Type B pancreatic cell (in vitro differentiated cells): ENCODE results near the gene TRAF3IP1. TPM values are rescaled to one million over a fixed set of nuclear protein-coding genes. Genes with fewer than 3 reads are reported as not detected.
A peak's percentile ranks its signal among the peaks of the same experiment; 100 is the strongest.

Source experiments
- DNase-seq: peaks from one replicate; pipeline ENCODE4 v3.0.0; 2021; ENCODE audit warnings: mixed read lengths; ENCODE audit not compliant: unreplicated experiment; ENCODE audit errors: extremely low spot score
- H3K27ac Mint-ChIP-seq: 2 replicates; pipeline ENCODE4 v1.8.0; 2021; ENCODE audit warnings: mild to moderate bottlenecking, mixed read lengths
- H3K27me3 Mint-ChIP-seq: 2 replicates; pipeline ENCODE4 v1.8.0; 2021; ENCODE audit warnings: mixed read lengths
- H3K36me3 Mint-ChIP-seq: 2 replicates; pipeline ENCODE4 v1.8.0; 2021; ENCODE audit warnings: mixed read lengths
- H3K4me1 Mint-ChIP-seq: one replicate; pipeline ENCODE4 v1.8.0; 2021; ENCODE audit warnings: mixed read lengths; ENCODE audit not compliant: unreplicated experiment
- H3K4me3 Mint-ChIP-seq: 2 replicates; pipeline ENCODE4 v1.8.0; 2021; ENCODE audit warnings: mild to moderate bottlenecking, mixed read lengths
- H3K9me3 Mint-ChIP-seq: 2 replicates; pipeline ENCODE4 v1.8.0; 2021; ENCODE audit warnings: mixed read lengths
- total RNA-seq: library from RNA; stranded (reverse); gene quantifications from 2 replicates; pipeline ENCODE4 v1.2.1, GENCODE V29; 2021; ENCODE audit warnings: low replicate concordance
- TF ChIP-seq, protein P1 (sequence below): fragments of 200-600 bp; sonication (generic); conservative IDR thresholded peaks from 2 replicates; pipeline ENCODE4 v1.5.0; 2021; ENCODE audit warnings: antibody characterized with exemption, mild to moderate bottlenecking

The TRAF3IP1 gene
- total RNA-seq, 1 donor from 2014 or later = 20.9 TPM

- H3K4me3 Mint-ChIP-seq = peak overlapping the region; percentile 96
- TF ChIP-seq, protein P1, sequence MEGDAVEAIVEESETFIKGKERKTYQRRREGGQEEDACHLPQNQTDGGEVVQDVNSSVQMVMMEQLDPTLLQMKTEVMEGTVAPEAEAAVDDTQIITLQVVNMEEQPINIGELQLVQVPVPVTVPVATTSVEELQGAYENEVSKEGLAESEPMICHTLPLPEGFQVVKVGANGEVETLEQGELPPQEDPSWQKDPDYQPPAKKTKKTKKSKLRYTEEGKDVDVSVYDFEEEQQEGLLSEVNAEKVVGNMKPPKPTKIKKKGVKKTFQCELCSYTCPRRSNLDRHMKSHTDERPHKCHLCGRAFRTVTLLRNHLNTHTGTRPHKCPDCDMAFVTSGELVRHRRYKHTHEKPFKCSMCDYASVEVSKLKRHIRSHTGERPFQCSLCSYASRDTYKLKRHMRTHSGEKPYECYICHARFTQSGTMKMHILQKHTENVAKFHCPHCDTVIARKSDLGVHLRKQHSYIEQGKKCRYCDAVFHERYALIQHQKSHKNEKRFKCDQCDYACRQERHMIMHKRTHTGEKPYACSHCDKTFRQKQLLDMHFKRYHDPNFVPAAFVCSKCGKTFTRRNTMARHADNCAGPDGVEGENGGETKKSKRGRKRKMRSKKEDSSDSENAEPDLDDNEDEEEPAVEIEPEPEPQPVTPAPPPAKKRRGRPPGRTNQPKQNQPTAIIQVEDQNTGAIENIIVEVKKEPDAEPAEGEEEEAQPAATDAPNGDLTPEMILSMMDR = no peak
These were observed 30.2 kb upstream of the TRAF3IP1 start for GRCh38 chr2:238290091-238290509.

GRCh38 chr2:238290715-238291549 lies 29.4 kb upstream of the TRAF3IP1 start:
- no peaks in the 10 kb centered on the region for H3K9me3 Mint-ChIP-seq
- TF ChIP-seq, protein P1 = no peak
- peaks cover 11% of the 10 kb centered on the region for H3K27me3 Mint-ChIP-seq
- no peak for DNase-seq
- H3K36me3 Mint-ChIP-seq = no peaks in the 10 kb centered on the region
- H3K4me3 Mint-ChIP-seq = peak overlapping the region; percentile 96
- H3K27ac Mint-ChIP-seq = peak overlapping the region; percentile 95
- peaks cover 33% of the 10 kb centered on the region for H3K4me1 Mint-ChIP-seq

More at GRCh38 chr2:238290091-238290509, 30.2 kb upstream of the TRAF3IP1 start:
- H3K4me1 Mint-ChIP-seq = peaks cover 41% of the 10 kb centered on the region
- no peaks in the 10 kb centered on the region for H3K36me3 Mint-ChIP-seq
- no peak for DNase-seq
- peaks cover 7% of the 10 kb centered on the region for H3K27me3 Mint-ChIP-seq
- no peaks in the 10 kb centered on the region for H3K9me3 Mint-ChIP-seq
- H3K27ac Mint-ChIP-seq = peak overlapping the region; percentile 95

- H3K27ac Mint-ChIP-seq = no peak overlapping the region
- peaks cover 25% of the 10 kb centered on the region for H3K4me1 Mint-ChIP-seq
- H3K36me3 Mint-ChIP-seq = no peaks in the 10 kb centered on the region
- H3K9me3 Mint-ChIP-seq = no peaks in the 10 kb centered on the region
- peaks cover 11% of the 10 kb centered on the region for H3K27me3 Mint-ChIP-seq
- TF ChIP-seq, protein P1 = no peak
- DNase-seq = no peak
- no peak overlapping the region for H3K4me3 Mint-ChIP-seq
These were observed 28.6 kb upstream of the TRAF3IP1 start for GRCh38 chr2:238291550-238292281.

DNA sequence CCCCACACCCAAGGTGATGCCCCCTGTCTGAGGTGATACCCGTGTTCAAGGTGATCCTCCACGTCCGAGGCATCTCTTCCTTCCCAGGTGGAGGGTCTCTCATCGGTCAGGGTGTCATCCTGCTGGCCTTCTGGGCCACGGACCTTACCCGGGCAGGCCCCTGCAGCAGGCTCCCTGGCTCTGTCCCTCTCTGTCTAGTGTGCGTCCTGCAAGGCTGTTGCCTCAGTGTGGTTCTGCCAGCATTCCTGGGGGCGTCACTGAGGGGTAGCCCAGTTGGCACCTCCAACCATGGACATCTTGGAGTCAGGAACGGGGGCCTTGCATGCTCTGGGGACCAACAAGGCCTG lies 26.3 kb upstream of the TRAF3IP1 start:
- no peak overlapping the region for H3K27ac Mint-ChIP-seq
- peaks cover 11% of the 10 kb centered on the region for H3K27me3 Mint-ChIP-seq
- DNase-seq = no peak
- H3K36me3 Mint-ChIP-seq = no peaks in the 10 kb centered on the region
- no peak overlapping the region for H3K4me3 Mint-ChIP-seq
- TF ChIP-seq, protein P1 = no peak
- no peaks in the 10 kb centered on the region for H3K9me3 Mint-ChIP-seq
- H3K4me1 Mint-ChIP-seq = peaks cover 17% of the 10 kb centered on the region

DNA sequence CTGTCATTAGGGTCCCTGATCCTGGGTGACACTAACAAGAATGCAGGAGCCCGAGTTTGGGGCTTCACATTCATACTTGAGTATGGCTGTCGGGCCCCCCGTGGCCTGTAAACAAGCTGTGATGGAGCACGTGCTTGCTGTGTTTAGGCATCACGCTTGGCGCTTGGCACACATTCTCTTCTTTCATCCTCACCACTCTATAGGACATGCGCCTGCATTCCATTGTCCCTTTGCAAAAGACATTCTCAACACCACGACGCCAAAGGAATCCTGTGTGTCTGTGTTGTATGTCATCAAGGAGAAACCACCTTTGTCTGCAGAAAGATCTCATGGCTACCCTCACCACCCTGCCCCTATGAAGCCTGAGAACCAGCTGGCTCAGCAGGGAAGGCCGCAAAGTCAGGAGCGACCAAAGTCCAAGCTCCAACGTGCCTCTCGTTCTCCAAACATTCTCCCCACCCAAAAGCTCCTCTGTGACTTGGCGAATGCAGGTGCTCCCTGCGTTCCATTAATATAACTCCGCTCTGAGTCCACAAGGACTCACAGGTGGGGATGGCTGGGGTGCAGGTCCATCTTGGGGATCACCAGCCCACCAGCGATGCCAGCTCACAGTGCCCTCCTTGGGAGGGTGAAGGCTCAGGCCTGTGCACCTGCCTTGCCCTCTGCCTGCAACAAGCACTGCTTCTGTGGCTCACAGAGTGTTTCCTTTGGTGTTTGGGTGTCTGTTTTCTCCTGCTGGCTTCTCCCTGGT lies 25.8 kb upstream of the TRAF3IP1 start:
- no peak for DNase-seq
- Mint-ChIP-seq H3K4me3 (no peak overlapping the region), H3K27ac (peak overlapping the region; percentile 10), H3K36me3 (no peaks in the 10 kb centered on the region), H3K4me1 (peaks cover 12% of the 10 kb centered on the region), H3K27me3 (peaks cover 11% of the 10 kb centered on the region), H3K9me3 (no peaks in the 10 kb centered on the region)
- TF ChIP-seq, protein P1 = no peak
